Stomach (tissue), 4 donors: ENCODE results near the gene GADD45GIP1.

Source experiments
- EP300 ChIP-seq: sonication (generic); formaldehyde crosslinking; IDR thresholded peaks from one replicate; pipeline ENCODE4 v1.6.1; 2017; ENCODE audit warnings: antibody characterized with exemption
- POLR2A ChIP-seq, 4 donors: fragments of 450-650 bp; IDR thresholded peaks; one replicate each; pipeline ENCODE4 v1.6.1; 2016; ENCODE audit warnings: antibody characterized with exemption in 4 of 4, control low read depth in 2 of 4, mild to moderate bottlenecking in 1 of 4, moderate library complexity in 1 of 4
- POLR2AphosphoS5 ChIP-seq, 3 donors: sonication (generic); formaldehyde crosslinking; IDR thresholded peaks; one replicate each; pipeline ENCODE4 v1.6.1; 2016; ENCODE audit warnings: antibody characterized with exemption in 3 of 3
- TF ChIP-seq, protein P1 (sequence below), 7 experiments: fragments of 450-650 bp in 4 of 7; fragments of 200-600 bp in 3 of 7; sonication (generic) in 3 of 7; IDR thresholded peaks; one replicate each; pipeline ENCODE4 v1.5.1; 2016 to 2019; ENCODE audit warnings: antibody characterized with exemption in 7 of 7, control low read depth in 2 of 7, mild to moderate bottlenecking in 1 of 7

DNA sequence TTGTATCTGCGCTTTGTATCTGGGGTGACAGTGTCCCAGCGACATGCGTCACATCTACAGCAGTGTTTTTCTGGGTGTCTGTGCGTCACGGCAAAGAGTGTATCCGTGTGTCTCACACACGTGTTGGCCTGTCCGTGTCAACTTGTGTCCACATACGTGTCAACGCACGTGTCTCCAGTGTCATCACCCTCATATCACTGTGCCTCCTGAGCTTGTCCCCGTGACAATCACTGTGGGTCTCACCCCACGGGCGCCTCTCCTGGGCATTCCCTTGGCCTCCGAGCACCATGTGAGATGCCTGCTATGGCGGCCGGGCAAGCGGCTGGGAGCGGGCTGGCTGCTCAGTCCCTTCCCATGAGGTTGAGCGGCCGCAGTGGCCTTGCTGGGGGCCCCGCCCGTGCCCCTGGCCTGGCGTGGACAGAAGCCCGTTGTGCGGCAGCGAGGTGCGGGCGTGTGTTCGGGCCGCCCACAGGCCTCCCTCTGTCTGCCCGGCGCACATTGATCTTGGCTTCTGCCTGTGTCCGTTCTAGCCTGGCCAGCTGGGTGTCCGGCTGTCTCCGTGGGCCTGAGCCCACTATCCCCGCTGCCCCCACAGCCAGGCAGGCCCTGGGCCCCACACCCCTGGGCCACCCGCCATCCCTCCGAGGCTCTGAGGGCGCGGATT is 44.6 kb upstream of the GADD45GIP1 start:
- TF ChIP-seq, protein P1, sequence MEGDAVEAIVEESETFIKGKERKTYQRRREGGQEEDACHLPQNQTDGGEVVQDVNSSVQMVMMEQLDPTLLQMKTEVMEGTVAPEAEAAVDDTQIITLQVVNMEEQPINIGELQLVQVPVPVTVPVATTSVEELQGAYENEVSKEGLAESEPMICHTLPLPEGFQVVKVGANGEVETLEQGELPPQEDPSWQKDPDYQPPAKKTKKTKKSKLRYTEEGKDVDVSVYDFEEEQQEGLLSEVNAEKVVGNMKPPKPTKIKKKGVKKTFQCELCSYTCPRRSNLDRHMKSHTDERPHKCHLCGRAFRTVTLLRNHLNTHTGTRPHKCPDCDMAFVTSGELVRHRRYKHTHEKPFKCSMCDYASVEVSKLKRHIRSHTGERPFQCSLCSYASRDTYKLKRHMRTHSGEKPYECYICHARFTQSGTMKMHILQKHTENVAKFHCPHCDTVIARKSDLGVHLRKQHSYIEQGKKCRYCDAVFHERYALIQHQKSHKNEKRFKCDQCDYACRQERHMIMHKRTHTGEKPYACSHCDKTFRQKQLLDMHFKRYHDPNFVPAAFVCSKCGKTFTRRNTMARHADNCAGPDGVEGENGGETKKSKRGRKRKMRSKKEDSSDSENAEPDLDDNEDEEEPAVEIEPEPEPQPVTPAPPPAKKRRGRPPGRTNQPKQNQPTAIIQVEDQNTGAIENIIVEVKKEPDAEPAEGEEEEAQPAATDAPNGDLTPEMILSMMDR (IDR thresholded peaks at IDR 0.05) = no peak
- TF ChIP-seq POLR2A (IDR thresholded peaks at IDR 0.05) (no peak), POLR2AphosphoS5 (IDR thresholded peaks at IDR 0.05) (peak in 1 of 3 donors; percentile 72), EP300 (no peak)
